OCI-LY7 (cell line): ENCODE results near the gene SLC24A4. TPM values are rescaled to one million over a fixed set of nuclear protein-coding genes. Genes with fewer than 3 reads are reported as not detected.

ENCODE experiments used
- BruUV-seq: library from RNA; stranded (reverse); fragments of 400-500 nt; replicated peaks from 2 replicates; lab custom pipeline; 2021; lab: Mats Ljungman, UMichigan
- CTCF ChIA-PET: fragments of 300-600 bp; sonication (Branson Sonifier 250); formaldehyde crosslinking; loops from one replicate; lab custom pipeline; 2022; ENCODE audit warnings: antibody characterized with exemption; ENCODE audit not compliant: unreplicated experiment; lab: Charles Lee
- POLR2A ChIA-PET: fragments of 300-600 bp; sonication (Branson Sonifier 250); formaldehyde crosslinking; loops from one replicate; lab custom pipeline; 2022; ENCODE audit warnings: antibody characterized with exemption; lab: Charles Lee
- DNase-seq: peaks from one replicate; pipeline ENCODE4 v3.0.0-alpha.2; 2015; ENCODE audit warnings: low spot score
- H2AFZ ChIP-seq: fragments of 200-600 bp; sonication (generic), shearing (Covaris generic); 2 replicates; pipeline ENCODE4 v1.6.1; 2014; ENCODE audit warnings: mild to moderate bottlenecking, antibody characterized with exemption, low read length, moderate library complexity
- H3K27ac ChIP-seq: fragments of 200-600 bp; sonication (generic); 2 replicates; pipeline ENCODE4 v1.5.1; 2014; ENCODE audit warnings: mixed run types, low read depth, mild to moderate bottlenecking, moderate library complexity, low read length, inconsistent platforms; ENCODE audit not compliant: poor library complexity, severe bottlenecking
- H3K36me3 ChIP-seq: fragments of 200-600 bp; sonication (generic); 2 replicates; pipeline ENCODE4 v1.6.1; 2014; ENCODE audit warnings: mild to moderate bottlenecking, antibody characterized with exemption, low read length, moderate library complexity, mixed read lengths; ENCODE audit not compliant: insufficient read depth
- H3K4me1 ChIP-seq: fragments of 200-600 bp; sonication (generic); 2 replicates; pipeline ENCODE4 v1.5.1; 2014; ENCODE audit warnings: mild to moderate bottlenecking, low read length; ENCODE audit not compliant: insufficient read depth, poor library complexity, severe bottlenecking
- H3K4me2 ChIP-seq: fragments of 200-600 bp; sonication (generic); 2 replicates; pipeline ENCODE4 v1.6.1; 2014; ENCODE audit warnings: mild to moderate bottlenecking, low read length
- H3K4me3 ChIP-seq: fragments of 200-600 bp; sonication (generic); 2 replicates; pipeline ENCODE4 v1.5.1; 2014; ENCODE audit warnings: mild to moderate bottlenecking, low read depth, low read length; ENCODE audit not compliant: poor library complexity, severe bottlenecking
- H3K79me2 ChIP-seq: fragments of 200-600 bp; sonication (generic); 2 replicates; pipeline ENCODE4 v1.6.1; 2016; ENCODE audit warnings: low read depth, mild to moderate bottlenecking, low read length, moderate library complexity, mixed read lengths; ENCODE audit not compliant: insufficient read depth
- H3K9me2 ChIP-seq: fragments of 200-600 bp; sonication (generic); 2 replicates; pipeline ENCODE4 v1.6.1; 2016; ENCODE audit warnings: mild to moderate bottlenecking, low read length, mixed read lengths; ENCODE audit not compliant: insufficient read depth
- H3K9me3 ChIP-seq: fragments of 200-600 bp; sonication (generic); 2 replicates; pipeline ENCODE4 v1.6.1; 2014; ENCODE audit warnings: mild to moderate bottlenecking, mixed run types, low read length, mixed read lengths
- H4K20me1 ChIP-seq: fragments of 200-600 bp; sonication (generic); 2 replicates; pipeline ENCODE4 v1.6.1; 2014; ENCODE audit warnings: mild to moderate bottlenecking, antibody characterized with exemption, low read length, moderate library complexity, mixed read lengths; ENCODE audit not compliant: insufficient read depth
- EZH2phosphoT487 ChIP-seq: fragments of 200-600 bp; sonication (generic); IDR thresholded peaks from 2 replicates; pipeline ENCODE4 v1.6.1; 2018; ENCODE audit warnings: low read depth, borderline replicate concordance, mild to moderate bottlenecking, mixed run types, antibody characterized with exemption, low read length, moderate library complexity, mixed read lengths
- intact Hi-C: fragments of 100-400 bp; cut with micrococcal nuclease; formaldehyde crosslinking; loops from one replicate; pipeline ENCODE4 v1.10.0; 2022; ENCODE audit not compliant: unreplicated experiment
- total RNA-seq, 2 experiments: library from RNA; depleted of rRNA in 1 of 2; stranded (reverse); fragments of >200 nt in 1 of 2; shearing (Covaris generic) in 1 of 2; gene quantifications; 2 replicates each; pipeline ENCODE4 v1.2.3, GENCODE V29; 2014 to 2022
- TF ChIP-seq, protein P1 (sequence below): fragments of 200-600 bp; sonication (generic); conservative IDR thresholded peaks from 2 replicates; pipeline ENCODE4 v1.5.1; 2014; ENCODE audit warnings: mild to moderate bottlenecking, antibody characterized with exemption, low read length, moderate library complexity, mixed read lengths

SLC24A4 gene
- total RNA-seq, 2 experiments from 2014 or later = not detected

DNA sequence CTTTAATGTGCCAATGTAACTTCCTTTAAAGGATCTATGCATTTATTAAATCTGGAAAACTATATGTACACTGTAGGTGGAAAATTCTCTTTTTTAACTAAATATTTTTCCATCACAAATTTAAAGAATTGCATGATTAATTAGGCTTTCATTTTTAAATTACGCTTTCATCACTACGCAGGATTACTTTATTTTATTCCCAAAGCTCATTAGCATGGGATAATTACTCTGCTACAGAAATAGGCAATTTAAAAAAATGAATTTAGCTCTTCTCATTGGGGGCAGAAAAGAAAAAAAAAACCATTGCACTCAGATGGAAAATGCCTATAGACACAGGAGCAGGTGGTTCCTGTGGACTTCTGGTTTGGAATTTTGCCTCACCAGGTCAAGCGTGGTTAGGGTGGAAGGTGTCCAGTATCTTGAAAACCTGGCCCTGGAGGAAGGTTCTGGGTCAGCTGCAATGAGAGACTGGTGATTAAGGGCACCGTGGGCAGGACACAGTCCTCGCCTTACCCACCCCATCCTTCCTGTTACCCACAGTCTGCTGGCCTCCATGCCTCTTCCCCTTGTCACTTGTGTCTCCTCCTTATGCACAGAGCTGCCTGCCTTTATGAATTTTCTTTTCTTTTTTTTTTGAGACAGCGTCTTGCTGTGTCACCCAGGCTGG is 173.4 kb downstream of the SLC24A4 start:
- Histone ChIP-seq H3K4me1 (no peaks in the 10 kb centered on the region), H3K36me3 (no peaks in the 10 kb centered on the region), H3K9me3 (no peaks in the 10 kb centered on the region), H4K20me1 (no peaks in the 10 kb centered on the region), H3K79me2 (no peaks in the 10 kb centered on the region), H3K9me2 (no peaks in the 10 kb centered on the region), H2AFZ (no peak overlapping the region), H3K4me2 (no peak overlapping the region), H3K4me3 (no peak overlapping the region), H3K27ac (no peak overlapping the region)
- ChIA-PET POLR2A (interaction anchor here (0.6 kb wide), 1 partner anchor 1866 kb away, joined by 3 read pairs; no protein-coding TSS in a partner anchor), CTCF (no interaction called here)
- TF ChIP-seq, protein P1, sequence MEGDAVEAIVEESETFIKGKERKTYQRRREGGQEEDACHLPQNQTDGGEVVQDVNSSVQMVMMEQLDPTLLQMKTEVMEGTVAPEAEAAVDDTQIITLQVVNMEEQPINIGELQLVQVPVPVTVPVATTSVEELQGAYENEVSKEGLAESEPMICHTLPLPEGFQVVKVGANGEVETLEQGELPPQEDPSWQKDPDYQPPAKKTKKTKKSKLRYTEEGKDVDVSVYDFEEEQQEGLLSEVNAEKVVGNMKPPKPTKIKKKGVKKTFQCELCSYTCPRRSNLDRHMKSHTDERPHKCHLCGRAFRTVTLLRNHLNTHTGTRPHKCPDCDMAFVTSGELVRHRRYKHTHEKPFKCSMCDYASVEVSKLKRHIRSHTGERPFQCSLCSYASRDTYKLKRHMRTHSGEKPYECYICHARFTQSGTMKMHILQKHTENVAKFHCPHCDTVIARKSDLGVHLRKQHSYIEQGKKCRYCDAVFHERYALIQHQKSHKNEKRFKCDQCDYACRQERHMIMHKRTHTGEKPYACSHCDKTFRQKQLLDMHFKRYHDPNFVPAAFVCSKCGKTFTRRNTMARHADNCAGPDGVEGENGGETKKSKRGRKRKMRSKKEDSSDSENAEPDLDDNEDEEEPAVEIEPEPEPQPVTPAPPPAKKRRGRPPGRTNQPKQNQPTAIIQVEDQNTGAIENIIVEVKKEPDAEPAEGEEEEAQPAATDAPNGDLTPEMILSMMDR = no peak
- TF ChIP-seq EZH2phosphoT487 = no peak
- no TSS peak for BruUV-seq
- intact Hi-C loops = no loop called here
- no peak for DNase-seq

DNA sequence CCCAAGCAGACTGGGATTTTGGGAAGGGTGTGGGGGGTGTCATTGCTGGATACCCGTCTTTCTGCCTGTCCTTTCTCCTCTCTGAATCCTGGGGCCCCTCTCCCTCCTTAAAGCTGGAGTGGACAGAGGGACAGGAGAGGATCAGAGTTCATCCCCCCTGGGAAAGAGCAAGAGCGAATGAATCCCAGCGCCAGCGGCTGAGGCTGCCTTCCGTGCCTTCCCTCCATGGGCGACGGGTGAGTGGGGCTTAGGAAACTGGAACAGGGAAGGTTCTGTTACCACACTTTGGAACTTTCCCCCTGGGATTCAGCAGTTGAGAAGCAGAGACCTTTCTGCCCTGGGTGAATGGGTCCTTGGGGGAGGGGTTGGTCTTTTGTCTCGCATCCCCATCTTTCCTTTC is 174.4 kb downstream of the SLC24A4 start:
- TF ChIP-seq, protein P1 = no peak
- no peak for TF ChIP-seq EZH2phosphoT487
- POLR2A ChIA-PET = interaction anchor here (0.6 kb wide), 1 partner anchor 669 kb away, joined by 6 read pairs; no protein-coding TSS in a partner anchor
- intact Hi-C loops = no loop called here
- no peaks in the 10 kb centered on the region for H3K9me3 ChIP-seq
- CTCF ChIA-PET = no interaction called here
- no peaks in the 10 kb centered on the region for H3K79me2 ChIP-seq
- no peak overlapping the region for H3K27ac ChIP-seq
- no peak overlapping the region for H3K4me2 ChIP-seq
- H3K4me1 ChIP-seq = no peaks in the 10 kb centered on the region
- no peak for DNase-seq
- H2AFZ ChIP-seq = no peak overlapping the region
- no peaks in the 10 kb centered on the region for H4K20me1 ChIP-seq
- H3K4me3 ChIP-seq = no peak overlapping the region
- no peaks in the 10 kb centered on the region for H3K9me2 ChIP-seq
- no TSS peak for BruUV-seq
- H3K36me3 ChIP-seq = no peaks in the 10 kb centered on the region

DNA sequence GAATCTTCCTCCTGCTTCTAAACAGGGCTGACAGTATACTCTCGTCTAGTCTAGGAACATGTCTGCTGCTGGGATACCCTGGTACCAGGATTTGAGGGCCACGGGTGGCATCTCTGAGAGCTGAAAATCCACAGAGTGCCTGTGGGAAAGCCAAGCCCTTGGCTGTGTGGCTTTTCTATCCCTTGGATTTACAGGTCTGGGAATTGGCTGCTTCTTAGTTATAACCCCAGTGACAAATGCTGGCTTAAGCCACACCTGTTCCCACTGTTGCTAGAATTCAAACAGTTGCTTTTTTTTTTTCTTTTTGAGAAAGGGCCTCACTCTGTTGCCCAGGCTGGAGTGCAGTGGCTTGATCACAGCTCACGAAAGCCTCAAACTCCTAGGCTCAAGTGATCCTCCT is 176.3 kb downstream of the SLC24A4 start:
- no peak overlapping the region for H3K4me2 ChIP-seq
- H3K9me2 ChIP-seq = no peaks in the 10 kb centered on the region
- H3K36me3 ChIP-seq = no peaks in the 10 kb centered on the region
- no peak overlapping the region for H3K4me3 ChIP-seq
- no peak overlapping the region for H2AFZ ChIP-seq
- no peaks in the 10 kb centered on the region for H3K4me1 ChIP-seq
- TF ChIP-seq, protein P1 = no peak
- intact Hi-C loops = no loop called here
- H3K9me3 ChIP-seq = no peaks in the 10 kb centered on the region
- H3K79me2 ChIP-seq = no peaks in the 10 kb centered on the region
- H4K20me1 ChIP-seq = no peaks in the 10 kb centered on the region
- ChIA-PET POLR2A (interaction anchor here (0.6 kb wide), 1 partner anchor 53 kb away, joined by 3 read pairs; no protein-coding TSS in a partner anchor), CTCF (no interaction called here)
- no peak overlapping the region for H3K27ac ChIP-seq
- BruUV-seq = no TSS peak
- no peak for DNase-seq
